Progenitor cell of endocrine pancreas (in vitro differentiated cells): ENCODE measurements around the gene OR2H1. TPM values are rescaled to one million over a fixed set of nuclear protein-coding genes. Genes with fewer than 3 reads are reported as not detected.

Experiments
- DNase-seq: peaks from one replicate; pipeline ENCODE4 v3.0.0; 2021; ENCODE audit warnings: low spot score; ENCODE audit not compliant: unreplicated experiment
- H3K27ac Mint-ChIP-seq: 2 replicates; pipeline ENCODE4 v1.8.0; 2021; ENCODE audit warnings: mild to moderate bottlenecking, moderate library complexity, mixed read lengths
- H3K27me3 Mint-ChIP-seq: 2 replicates; pipeline ENCODE4 v1.8.0; 2021; ENCODE audit warnings: mixed read lengths
- H3K36me3 Mint-ChIP-seq: 2 replicates; pipeline ENCODE4 v1.8.0; 2022; ENCODE audit warnings: mixed read lengths; ENCODE audit not compliant: insufficient read depth
- H3K4me1 Mint-ChIP-seq: 2 replicates; pipeline ENCODE4 v1.8.0; 2021; ENCODE audit warnings: low read depth, mixed read lengths
- H3K4me3 Mint-ChIP-seq: 2 replicates; pipeline ENCODE4 v1.8.0; 2021; ENCODE audit warnings: low read depth, mild to moderate bottlenecking, moderate library complexity, mixed read lengths
- H3K9me3 Mint-ChIP-seq: 2 replicates; pipeline ENCODE4 v1.8.0; 2021; ENCODE audit warnings: low read depth, mixed read lengths
- total RNA-seq: library from RNA; stranded (reverse); gene quantifications from 2 replicates; pipeline ENCODE4 v1.2.1, GENCODE V29; 2021
- TF ChIP-seq, protein P1 (sequence below): fragments of 200-600 bp; sonication (generic); IDR thresholded peaks from one replicate; pipeline ENCODE4 v1.5.0; 2021; ENCODE audit warnings: antibody characterized with exemption, mild to moderate bottlenecking; ENCODE audit not compliant: unreplicated experiment

The OR2H1 gene
- total RNA-seq, 1 donor from 2014 or later, result not detected

DNA sequence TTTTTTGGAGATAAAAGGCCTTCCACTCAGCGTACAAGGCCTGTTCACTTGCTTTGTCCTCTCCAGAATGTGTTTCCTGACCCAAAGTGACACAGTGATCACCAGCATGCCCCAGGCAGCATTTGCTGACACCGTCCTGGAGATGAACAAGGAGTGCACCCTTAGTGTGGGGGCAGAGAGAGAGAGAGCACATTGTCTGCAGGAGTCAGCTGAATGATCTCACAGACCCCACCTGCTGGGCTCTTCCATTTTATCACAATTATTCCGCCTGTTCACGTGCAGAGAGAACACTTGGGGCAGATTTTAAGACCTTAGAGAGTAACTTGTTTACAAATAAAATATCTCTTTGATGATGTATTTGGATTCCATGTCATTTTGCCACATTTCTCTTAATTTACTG lies 53.2 kb downstream of the OR2H1 start:
- Mint-ChIP-seq H3K4me1 (no peaks in the 10 kb centered on the region), H3K36me3 (no peaks in the 10 kb centered on the region), H3K4me3 (no peak overlapping the region), H3K27ac (no peak overlapping the region), H3K9me3 (no peaks in the 10 kb centered on the region), H3K27me3 (peaks cover 19% of the 10 kb centered on the region)
- no peak for DNase-seq
- TF ChIP-seq, protein P1, sequence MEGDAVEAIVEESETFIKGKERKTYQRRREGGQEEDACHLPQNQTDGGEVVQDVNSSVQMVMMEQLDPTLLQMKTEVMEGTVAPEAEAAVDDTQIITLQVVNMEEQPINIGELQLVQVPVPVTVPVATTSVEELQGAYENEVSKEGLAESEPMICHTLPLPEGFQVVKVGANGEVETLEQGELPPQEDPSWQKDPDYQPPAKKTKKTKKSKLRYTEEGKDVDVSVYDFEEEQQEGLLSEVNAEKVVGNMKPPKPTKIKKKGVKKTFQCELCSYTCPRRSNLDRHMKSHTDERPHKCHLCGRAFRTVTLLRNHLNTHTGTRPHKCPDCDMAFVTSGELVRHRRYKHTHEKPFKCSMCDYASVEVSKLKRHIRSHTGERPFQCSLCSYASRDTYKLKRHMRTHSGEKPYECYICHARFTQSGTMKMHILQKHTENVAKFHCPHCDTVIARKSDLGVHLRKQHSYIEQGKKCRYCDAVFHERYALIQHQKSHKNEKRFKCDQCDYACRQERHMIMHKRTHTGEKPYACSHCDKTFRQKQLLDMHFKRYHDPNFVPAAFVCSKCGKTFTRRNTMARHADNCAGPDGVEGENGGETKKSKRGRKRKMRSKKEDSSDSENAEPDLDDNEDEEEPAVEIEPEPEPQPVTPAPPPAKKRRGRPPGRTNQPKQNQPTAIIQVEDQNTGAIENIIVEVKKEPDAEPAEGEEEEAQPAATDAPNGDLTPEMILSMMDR, result no peak

DNA sequence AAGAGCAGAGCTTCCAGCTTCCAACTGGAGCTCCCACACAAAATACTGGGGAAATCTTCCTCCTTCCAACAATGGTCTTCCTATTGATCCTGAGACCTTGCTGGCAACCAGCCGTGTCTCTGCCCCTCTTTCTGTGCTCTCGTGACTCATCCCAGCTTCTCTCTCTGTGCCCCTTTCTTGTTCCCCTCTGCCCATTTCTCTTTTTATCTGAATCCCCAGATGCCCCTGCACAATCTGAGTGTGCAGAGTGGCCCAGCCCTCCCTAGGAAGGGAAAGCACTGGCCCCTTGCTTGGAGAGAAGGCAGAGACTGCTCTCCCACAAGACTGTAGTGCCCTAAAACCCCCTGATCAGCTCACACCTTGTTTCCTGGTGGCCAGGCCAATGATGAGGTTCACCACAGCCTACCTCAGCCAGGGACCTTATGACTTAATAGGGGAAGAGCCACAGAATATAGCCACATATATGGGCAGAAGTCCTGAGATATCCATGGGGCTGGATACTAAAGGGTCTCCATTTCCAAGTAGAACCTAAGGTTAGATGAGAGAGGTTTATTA lies 53.9 kb downstream of the OR2H1 start:
- TF ChIP-seq, protein P1, result no peak
- Mint-ChIP-seq H3K36me3 (no peaks in the 10 kb centered on the region), H3K4me3 (no peak overlapping the region), H3K9me3 (no peaks in the 10 kb centered on the region), H3K27ac (no peak overlapping the region), H3K27me3 (peaks cover 17% of the 10 kb centered on the region), H3K4me1 (no peaks in the 10 kb centered on the region)
- DNase-seq, result no peak

Other genes with a start within 250 kb of the OR2H1 start
- gene OR14J1, start 155.5 kb upstream of the OR2H1 start, total RNA-seq, result not detected in 2 replicates
- gene OR5V1, start 88.3 kb upstream of the OR2H1 start, total RNA-seq, result not detected in 2 replicates
- not detected in 2 replicates for gene OR12D3, start 81.9 kb upstream of the OR2H1 start, total RNA-seq
- not detected in 2 replicates for gene OR12D2, start 61.5 kb upstream of the OR2H1 start, total RNA-seq
- not detected in 2 replicates for gene OR12D1, start 42.2 kb upstream of the OR2H1 start, total RNA-seq
- not detected in 2 replicates for gene OR10C1, start 17.8 kb upstream of the OR2H1 start, total RNA-seq
- not detected in 2 replicates for gene OR11A1, start 84 bp upstream of the OR2H1 start, total RNA-seq
- gene MAS1L, start 30.8 kb downstream of the OR2H1 start, total RNA-seq, result not detected in 2 replicates
- gene UBD, start 102.6 kb downstream of the OR2H1 start, total RNA-seq, result 1.9 and 2.6 TPM in 2 replicates
- gene OR2H2, start 128.0 kb downstream of the OR2H1 start, total RNA-seq, result not detected in 2 replicates
- 120 and 127 TPM in 2 replicates for gene GABBR1, start 176.0 kb downstream of the OR2H1 start, total RNA-seq
- gene MOG, start 199.9 kb downstream of the OR2H1 start, total RNA-seq, result not detected in 2 replicates
- 0.14 TPM in 1 of 2 replicates, not detected in the other for gene ZFP57, start 224.0 kb downstream of the OR2H1 start, total RNA-seq